Psoas muscle (tissue), 8 donors: ENCODE data around the gene LSM6. TPM values are rescaled to one million over a fixed set of nuclear protein-coding genes. Genes with fewer than 3 reads are reported as not detected.

Source experiments
- ATAC-seq, 4 donors: fragments of 200-7000 bp; cut with Tn5 transposase; one replicate each; pipeline ENCODE4 v1.9.1; 2020; ENCODE audit warnings: moderate library complexity in 3 of 4, mild to moderate bottlenecking in 2 of 4
- DNase-seq, 2 donors: peaks; one replicate each; pipeline ENCODE4 v3.0.0-alpha.2; 2020
- H3K27ac ChIP-seq: fragments of 200-600 bp; one replicate; pipeline ENCODE4 v1.8.0; 2022
- H3K27me3 ChIP-seq, 3 donors: fragments of 200-600 bp in 1 of 3; one replicate each; pipeline versions ENCODE4 v1.6.1 to v1.8.0; 2013 to 2022; ENCODE audit warnings: low read length in 2 of 3, mild to moderate bottlenecking in 2 of 3, moderate library complexity in 1 of 3; ENCODE audit not compliant: insufficient read depth in 3 of 3
- H3K36me3 ChIP-seq, 2 donors: fragments of 200-600 bp in 1 of 2; one replicate each; pipeline versions ENCODE4 v1.6.1 to v1.8.0; 2013 to 2022; ENCODE audit warnings: low read depth in 1 of 2, mild to moderate bottlenecking in 1 of 2, moderate library complexity in 1 of 2; ENCODE audit not compliant: insufficient read depth in 1 of 2
- H3K4me1 ChIP-seq: fragments of 200-600 bp; one replicate; pipeline ENCODE4 v1.8.0; 2022
- H3K4me3 ChIP-seq: fragments of 200-600 bp; one replicate; pipeline ENCODE4 v1.8.0; 2022; ENCODE audit warnings: mild to moderate bottlenecking
- H3K9me3 ChIP-seq: fragments of 200-600 bp; one replicate; pipeline ENCODE4 v1.8.0; 2022
- CTCF ChIP-seq: fragments of 200-600 bp; IDR thresholded peaks from one replicate; pipeline ENCODE4 v1.8.0; 2022; ENCODE audit warnings: antibody characterized with exemption
- WGBS, 3 donors: extraction: QIAGEN DNeasy Blood & Tissue Kit; methylation state at CpG; one replicate each; pipeline versions ENCODE4 v1.1.6 to v1.1.7; 2013; 5-methylcytosine and 5-hydroxymethylcytosine counted together
- intact Hi-C, 2 donors: fragments of 100-400 bp; cut with DNase I; formaldehyde crosslinking; loops; one replicate each; pipeline versions ENCODE4 v1.11.0 to v1.14.2; 2022
- polyA plus RNA-seq, 3 donors: library from polyadenylated mRNA; stranded (reverse); fragments of 200-250 nt; gene quantifications; one replicate each; pipeline ENCODE4 v1.2.3, GENCODE V29; 2013
- total RNA-seq, 4 donors: library from RNA; stranded (reverse); fragmentation: NEBNext Ultra II Directional in 2 of 4; extraction: Animal tissue kit (Norgen Biotek cat#: 25700) in 2 of 4; gene quantifications; one replicate each; pipeline versions ENCODE4 v1.2.1 to v1.2.4, GENCODE V29; 2021 to 2023
- donor health status: healthy with polysubstance abuse.
- donor health status: DM: no; HTN: no; CAD: no; lungs with moderate emphysema.
- donor health status: Bipolar disorder and iron deficiency.
- donor health status: healthy.
- donor health status: DM: yes; HTN: yes; CAD: no.
- donor health status: DM: no; HTN: no; CAD: no.
- donor health status: DM: no; HTN: no; CAD: no.
- donor health status: DM: yes; HTN: yes; CAD: no.

The LSM6 gene
- total and polyA plus RNA-seq, 7 donors = 9.4 to 42.7 (median 15.2) TPM

GRCh38 chr4:146222313-146222712, 46.8 kb downstream of the LSM6 start:
- no peak for ATAC-seq

GRCh38 chr4:146224326-146224966, 48.9 kb downstream of the LSM6 start:
- Histone ChIP-seq H3K4me1 (no peaks in the 10 kb centered on the region), H3K36me3 (no peaks in the 10 kb centered on the region), H3K9me3 (no peaks in the 10 kb centered on the region), H3K27me3 (no peaks in the 10 kb centered on the region), H3K4me3 (no peak overlapping the region), H3K27ac (no peak overlapping the region)
- no peak for DNase-seq
- TF ChIP-seq CTCF = no peak
- no peak for ATAC-seq
- 51 to 67% (median 55%) methylated on average over 8 of the region's 8 CpGs for WGBS, 3 donors
- intact Hi-C loops = no loop called here

More at GRCh38 chr4:146222313-146222712, 46.8 kb downstream of the LSM6 start:
- Histone ChIP-seq H3K4me3 (no peak overlapping the region), H3K27me3 (no peaks in the 10 kb centered on the region), H3K4me1 (no peaks in the 10 kb centered on the region), H3K36me3 (no peaks in the 10 kb centered on the region), H3K27ac (no peak overlapping the region), H3K9me3 (no peaks in the 10 kb centered on the region)
- intact Hi-C loops = no loop called here
- no peak for DNase-seq
- WGBS, 3 donors = 41 to 58% (median 54%) methylated on average over 8 of the region's 8 CpGs
- no peak for TF ChIP-seq CTCF

GRCh38 chr4:146229406-146229805, 53.9 kb downstream of the LSM6 start:
- intact Hi-C loops = no loop called here
- no peak for DNase-seq
- no peak for ATAC-seq
- H3K4me3 ChIP-seq = no peak overlapping the region
- no peaks in the 10 kb centered on the region for H3K27me3 ChIP-seq
- no peaks in the 10 kb centered on the region for H3K36me3 ChIP-seq
- peaks cover 3% of the 10 kb centered on the region for H3K9me3 ChIP-seq
- H3K4me1 ChIP-seq = no peaks in the 10 kb centered on the region
- no peak for TF ChIP-seq CTCF
- no peak overlapping the region for H3K27ac ChIP-seq

GRCh38 chr4:146232131-146232722, 56.7 kb downstream of the LSM6 start:
- Histone ChIP-seq H3K4me1 (no peaks in the 10 kb centered on the region), H3K27me3 (no peaks in the 10 kb centered on the region), H3K4me3 (no peak overlapping the region), H3K27ac (no peak overlapping the region), H3K36me3 (no peaks in the 10 kb centered on the region), H3K9me3 (peaks cover 3% of the 10 kb centered on the region)
- TF ChIP-seq CTCF = no peak
- ATAC-seq (no peak), DNase-seq (no peak)
- 72 to 80% (median 73%) methylated on average over 1 of the region's 1 CpG for WGBS, 3 donors
- intact Hi-C loops = no loop called here
